ENCODE measurements around the gene SNRPD1. TPM values are rescaled to one million over a fixed set of nuclear protein-coding genes. Genes with fewer than 3 reads are reported as not detected.

The SNRPD1 gene
- total and polyA plus RNA-seq, 9 of the 15 experiments (the other 6 are each of a cell fraction or from before 2014, with no cell fraction given), result 186 to 1,063 (median 313) TPM

DNA sequence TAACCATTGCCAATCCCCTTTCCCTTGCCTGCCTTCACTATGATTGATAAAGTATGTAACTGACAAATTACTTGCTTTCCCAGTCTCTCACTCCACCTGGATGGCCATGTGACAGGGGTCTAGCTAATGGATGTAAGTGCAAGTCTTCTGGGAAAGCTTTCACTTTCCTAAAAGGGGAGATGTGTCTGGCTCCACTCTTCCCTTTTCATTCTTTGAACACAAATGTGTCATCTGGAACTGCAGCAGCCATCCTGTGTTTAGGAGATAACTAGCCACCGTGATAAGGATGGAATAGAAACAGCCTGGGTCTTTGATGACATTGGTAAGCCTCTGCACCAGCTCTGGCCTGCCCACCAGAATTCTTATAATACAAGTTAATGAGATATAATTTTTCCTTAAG is 38.2 kb downstream of the SNRPD1 start (continued):
- TF ChIP-seq RCOR1 (IDR thresholded peaks at IDR 0.05; ENCODE audit: borderline replicate concordance in 1 of 2, low read depth in 2 of 2, low read length in 2 of 2), result peak in 1 of 2 experiments; percentile 78; a peak in 2 of 4 replicates
- TF ChIP-seq NCOA4 (IDR thresholded peaks at IDR 0.05; ENCODE audit: partially characterized antibody), result no peak
- TF ChIP-seq MEIS2 (IDR thresholded peaks at IDR 0.05; ENCODE audit: partially characterized antibody), result peak; percentile 73
- peak; percentile 52; the same call in 1 of the 2 replicates for TF ChIP-seq MTA2 (IDR thresholded peaks at IDR 0.05; ENCODE audit: low read depth)
- 0 out of 4 replicates have a peak, but pooled peaks of 1 of the 2 experiments have one; percentile 14 for TF ChIP-seq TBL1XR1 (IDR thresholded peaks at IDR 0.05; ENCODE audit: low read length in 2 of 2)
- TF ChIP-seq GATA2 (CRISPR knock-in tag; IDR thresholded peaks at IDR 0.05), result peak; percentile 45; the same call in 1 of the 2 replicates
- TF ChIP-seq, protein P1, sequence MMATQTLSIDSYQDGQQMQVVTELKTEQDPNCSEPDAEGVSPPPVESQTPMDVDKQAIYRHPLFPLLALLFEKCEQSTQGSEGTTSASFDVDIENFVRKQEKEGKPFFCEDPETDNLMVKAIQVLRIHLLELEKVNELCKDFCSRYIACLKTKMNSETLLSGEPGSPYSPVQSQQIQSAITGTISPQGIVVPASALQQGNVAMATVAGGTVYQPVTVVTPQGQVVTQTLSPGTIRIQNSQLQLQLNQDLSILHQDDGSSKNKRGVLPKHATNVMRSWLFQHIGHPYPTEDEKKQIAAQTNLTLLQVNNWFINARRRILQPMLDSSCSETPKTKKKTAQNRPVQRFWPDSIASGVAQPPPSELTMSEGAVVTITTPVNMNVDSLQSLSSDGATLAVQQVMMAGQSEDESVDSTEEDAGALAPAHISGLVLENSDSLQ (IDR thresholded peaks at IDR 0.05), result no peak
- TF ChIP-seq ZNF12 (CRISPR knock-in tag; IDR thresholded peaks at IDR 0.05), result no peak
- no peak for TF ChIP-seq EZH2 (IDR thresholded peaks at IDR 0.05; ENCODE audit: borderline replicate concordance, low read depth, low read length)
- no peak for TF ChIP-seq RHOXF2B (CRISPR knock-in tag; conservative IDR thresholded peaks at IDR 0.05)
- TF ChIP-seq NCOR1 (IDR thresholded peaks at IDR 0.05), result peak; percentile 66
- no peak for TF ChIP-seq ATF1 (CRISPR knock-in tag; IDR thresholded peaks at IDR 0.05)
- TF ChIP-seq ATF1 (tag; IDR thresholded peaks at IDR 0.05), result no peak
- TF ChIP-seq, protein P2, sequence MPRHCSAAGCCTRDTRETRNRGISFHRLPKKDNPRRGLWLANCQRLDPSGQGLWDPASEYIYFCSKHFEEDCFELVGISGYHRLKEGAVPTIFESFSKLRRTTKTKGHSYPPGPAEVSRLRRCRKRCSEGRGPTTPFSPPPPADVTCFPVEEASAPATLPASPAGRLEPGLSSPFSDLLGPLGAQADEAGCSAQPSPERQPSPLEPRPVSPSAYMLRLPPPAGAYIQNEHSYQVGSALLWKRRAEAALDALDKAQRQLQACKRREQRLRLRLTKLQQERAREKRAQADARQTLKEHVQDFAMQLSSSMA (CRISPR knock-in tag; IDR thresholded peaks at IDR 0.05), result no peak
- no peak for TF ChIP-seq ESRRB (CRISPR knock-in tag; IDR thresholded peaks at IDR 0.05; ENCODE audit: borderline replicate concordance)
- peak; percentile 25; the same call in 1 of the 2 replicates for TF ChIP-seq EP300 (IDR thresholded peaks at IDR 0.05; ENCODE audit: low read length)
- peak in 1 of 2 experiments; percentile 47; a peak in 1 of 4 replicates for TF ChIP-seq TRIM24 (IDR thresholded peaks at IDR 0.05)
- TF ChIP-seq, protein P3, sequence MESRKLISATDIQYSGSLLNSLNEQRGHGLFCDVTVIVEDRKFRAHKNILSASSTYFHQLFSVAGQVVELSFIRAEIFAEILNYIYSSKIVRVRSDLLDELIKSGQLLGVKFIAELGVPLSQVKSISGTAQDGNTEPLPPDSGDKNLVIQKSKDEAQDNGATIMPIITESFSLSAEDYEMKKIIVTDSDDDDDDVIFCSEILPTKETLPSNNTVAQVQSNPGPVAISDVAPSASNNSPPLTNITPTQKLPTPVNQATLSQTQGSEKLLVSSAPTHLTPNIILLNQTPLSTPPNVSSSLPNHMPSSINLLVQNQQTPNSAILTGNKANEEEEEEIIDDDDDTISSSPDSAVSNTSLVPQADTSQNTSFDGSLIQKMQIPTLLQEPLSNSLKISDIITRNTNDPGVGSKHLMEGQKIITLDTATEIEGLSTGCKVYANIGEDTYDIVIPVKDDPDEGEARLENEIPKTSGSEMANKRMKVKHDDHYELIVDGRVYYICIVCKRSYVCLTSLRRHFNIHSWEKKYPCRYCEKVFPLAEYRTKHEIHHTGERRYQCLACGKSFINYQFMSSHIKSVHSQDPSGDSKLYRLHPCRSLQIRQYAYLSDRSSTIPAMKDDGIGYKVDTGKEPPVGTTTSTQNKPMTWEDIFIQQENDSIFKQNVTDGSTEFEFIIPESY (CRISPR knock-in tag; IDR thresholded peaks at IDR 0.05), result no peak
- TF ChIP-seq CAMTA2 (CRISPR knock-in tag; conservative IDR thresholded peaks at IDR 0.05), result no peak
- TF ChIP-seq SRSF1 (IDR thresholded peaks at IDR 0.05; ENCODE audit: low read depth, low read length), result no peak
- no peak for TF ChIP-seq POLR3G (IDR thresholded peaks at IDR 0.05; ENCODE audit: extremely low read depth, insufficient read length, insufficient replicate concordance)
- no peak for TF ChIP-seq POLR2B (IDR thresholded peaks at IDR 0.05; ENCODE audit: low read depth, partially characterized antibody)
- TF ChIP-seq, protein P4, sequence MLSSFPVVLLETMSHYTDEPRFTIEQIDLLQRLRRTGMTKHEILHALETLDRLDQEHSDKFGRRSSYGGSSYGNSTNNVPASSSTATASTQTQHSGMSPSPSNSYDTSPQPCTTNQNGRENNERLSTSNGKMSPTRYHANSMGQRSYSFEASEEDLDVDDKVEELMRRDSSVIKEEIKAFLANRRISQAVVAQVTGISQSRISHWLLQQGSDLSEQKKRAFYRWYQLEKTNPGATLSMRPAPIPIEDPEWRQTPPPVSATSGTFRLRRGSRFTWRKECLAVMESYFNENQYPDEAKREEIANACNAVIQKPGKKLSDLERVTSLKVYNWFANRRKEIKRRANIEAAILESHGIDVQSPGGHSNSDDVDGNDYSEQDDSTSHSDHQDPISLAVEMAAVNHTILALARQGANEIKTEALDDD (IDR thresholded peaks at IDR 0.05), result 0 out of 2 replicates have a peak, but pooled peaks have one; percentile 18
- TF ChIP-seq, protein P5, sequence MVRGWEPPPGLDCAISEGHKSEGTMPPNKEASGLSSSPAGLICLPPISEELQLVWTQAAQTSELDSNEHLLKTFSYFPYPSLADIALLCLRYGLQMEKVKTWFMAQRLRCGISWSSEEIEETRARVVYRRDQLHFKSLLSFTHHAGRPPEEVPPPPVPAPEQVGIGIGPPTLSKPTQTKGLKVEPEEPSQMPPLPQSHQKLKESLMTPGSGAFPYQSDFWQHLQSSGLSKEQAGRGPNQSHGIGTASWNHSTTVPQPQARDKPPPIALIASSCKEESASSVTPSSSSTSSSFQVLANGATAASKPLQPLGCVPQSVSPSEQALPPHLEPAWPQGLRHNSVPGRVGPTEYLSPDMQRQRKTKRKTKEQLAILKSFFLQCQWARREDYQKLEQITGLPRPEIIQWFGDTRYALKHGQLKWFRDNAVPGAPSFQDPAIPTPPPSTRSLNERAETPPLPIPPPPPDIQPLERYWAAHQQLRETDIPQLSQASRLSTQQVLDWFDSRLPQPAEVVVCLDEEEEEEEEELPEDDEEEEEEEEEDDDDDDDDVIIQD (CRISPR knock-in tag; IDR thresholded peaks at IDR 0.05), result no peak
- TF ChIP-seq NFXL1 (CRISPR knock-in tag; IDR thresholded peaks at IDR 0.05), result no peak

All from K562 (cell line).